Renal cortical epithelial cell (primary cell): ENCODE data around the gene CCDC91. TPM values are rescaled to one million over a fixed set of nuclear protein-coding genes. Genes with fewer than 3 reads are reported as not detected.

ENCODE experiments used
- DNase-seq: peaks from one replicate; pipeline ENCODE4 v3.0.0-alpha.2; 2011; ENCODE audit warnings: low read depth
- total RNA-seq: library from RNA; depleted of rRNA; stranded (reverse); fragments of >200 nt; gene quantifications from 2 replicates; pipeline ENCODE4 v1.2.3, GENCODE V29; 2014

CCDC91 gene
- total RNA-seq, 1 donor from 2014 or later = 41.8 TPM

- DNase-seq = no peak
Measured at GRCh38 chr12:28582672-28583376, 392.6 kb downstream of the CCDC91 start.

- peak; percentile 29 for DNase-seq
Measured at GRCh38 chr12:28583701-28584261, 393.5 kb downstream of the CCDC91 start.

DNA sequence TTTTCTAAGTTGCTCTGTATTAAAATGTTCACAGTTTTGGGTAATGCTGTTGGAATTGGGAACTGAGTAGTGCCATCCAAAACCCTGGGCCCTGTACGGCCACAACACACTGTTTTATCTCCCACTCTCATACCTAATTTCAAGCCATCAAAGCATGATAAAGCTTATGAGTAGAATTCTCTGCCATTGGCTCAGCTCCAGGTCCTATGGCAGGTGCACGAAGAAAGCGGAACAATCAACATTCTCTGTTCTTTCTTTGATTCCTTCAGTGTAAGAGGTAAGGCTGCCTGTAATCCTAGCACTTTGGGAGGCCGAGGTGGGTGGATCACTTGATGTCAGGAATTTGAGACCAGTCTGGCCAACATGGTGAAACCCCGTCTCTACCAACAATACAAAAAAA is 394.9 kb downstream of the CCDC91 start:
- DNase-seq = no peak

- DNase-seq = no peak
Measured at GRCh38 chr12:28586481-28586880, 396.2 kb downstream of the CCDC91 start.

DNA sequence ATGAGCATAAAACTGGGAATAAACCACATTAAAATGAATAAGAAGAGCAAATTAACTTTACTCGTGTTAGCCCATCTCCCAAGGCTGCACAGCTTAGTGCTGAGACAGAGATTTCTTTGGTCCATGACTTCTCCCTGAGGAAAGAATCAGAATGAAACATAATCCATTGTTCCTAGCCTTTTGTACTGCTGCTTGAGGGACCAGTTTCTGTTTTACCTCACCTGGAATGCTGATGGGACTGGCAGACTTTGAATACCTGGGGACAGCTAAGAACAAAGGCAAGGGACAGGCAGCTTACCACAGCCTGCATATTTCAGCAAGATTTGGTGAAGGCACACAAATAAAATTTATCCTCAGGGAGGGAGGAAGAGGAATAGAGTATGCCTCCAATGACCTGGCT is 401.6 kb downstream of the CCDC91 start:
- DNase-seq = no peak

Other genes with a start within 250 kb of the CCDC91 start
- 0.40 and 9.7 TPM in 2 replicates for gene PTHLH, start 217.7 kb upstream of the CCDC91 start, total RNA-seq